GM10847 (cell line): ENCODE measurements around the gene ASIC4.

Source experiments
- POLR2A ChIP-seq: IDR thresholded peaks from 2 replicates; pipeline ENCODE4 v1.6.1; 2011; ENCODE audit not compliant: insufficient read length; ENCODE audit errors: extremely low read depth

The ASIC4 gene

GRCh38 chr2:219530048-219530963 lies 16.0 kb downstream of the ASIC4 start:
- no peak for TF ChIP-seq POLR2A

GRCh38 chr2:219531639-219532377 lies 17.5 kb downstream of the ASIC4 start:
- no peak for TF ChIP-seq POLR2A

DNA sequence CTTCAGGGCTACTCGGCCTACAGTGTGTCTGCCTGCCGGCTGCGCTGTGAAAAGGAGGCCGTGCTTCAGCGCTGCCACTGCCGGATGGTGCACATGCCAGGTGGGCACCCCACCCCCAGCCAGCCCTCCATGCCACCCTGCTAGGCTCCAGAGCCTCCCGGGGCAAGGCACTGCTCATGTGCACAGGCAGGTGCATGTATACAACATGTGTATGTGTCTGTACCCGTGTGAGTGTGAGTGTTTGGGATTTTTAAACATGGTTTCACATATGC lies 18.0 kb downstream of the ASIC4 start:
- no peak for TF ChIP-seq POLR2A

GRCh38 chr2:219533930-219534661 lies 19.8 kb downstream of the ASIC4 start:
- TF ChIP-seq POLR2A = no peak

GRCh38 chr2:219536425-219536824 lies 22.1 kb downstream of the ASIC4 start:
- TF ChIP-seq POLR2A = no peak

- TF ChIP-seq POLR2A = no peak
Measured at GRCh38 chr2:219536967-219537366, 22.7 kb downstream of the ASIC4 start.

- TF ChIP-seq POLR2A = no peak
Measured at GRCh38 chr2:219537657-219538488, 23.6 kb downstream of the ASIC4 start.

GRCh38 chr2:219538504-219538951 lies 24.2 kb downstream of the ASIC4 start:
- no peak for TF ChIP-seq POLR2A

DNA sequence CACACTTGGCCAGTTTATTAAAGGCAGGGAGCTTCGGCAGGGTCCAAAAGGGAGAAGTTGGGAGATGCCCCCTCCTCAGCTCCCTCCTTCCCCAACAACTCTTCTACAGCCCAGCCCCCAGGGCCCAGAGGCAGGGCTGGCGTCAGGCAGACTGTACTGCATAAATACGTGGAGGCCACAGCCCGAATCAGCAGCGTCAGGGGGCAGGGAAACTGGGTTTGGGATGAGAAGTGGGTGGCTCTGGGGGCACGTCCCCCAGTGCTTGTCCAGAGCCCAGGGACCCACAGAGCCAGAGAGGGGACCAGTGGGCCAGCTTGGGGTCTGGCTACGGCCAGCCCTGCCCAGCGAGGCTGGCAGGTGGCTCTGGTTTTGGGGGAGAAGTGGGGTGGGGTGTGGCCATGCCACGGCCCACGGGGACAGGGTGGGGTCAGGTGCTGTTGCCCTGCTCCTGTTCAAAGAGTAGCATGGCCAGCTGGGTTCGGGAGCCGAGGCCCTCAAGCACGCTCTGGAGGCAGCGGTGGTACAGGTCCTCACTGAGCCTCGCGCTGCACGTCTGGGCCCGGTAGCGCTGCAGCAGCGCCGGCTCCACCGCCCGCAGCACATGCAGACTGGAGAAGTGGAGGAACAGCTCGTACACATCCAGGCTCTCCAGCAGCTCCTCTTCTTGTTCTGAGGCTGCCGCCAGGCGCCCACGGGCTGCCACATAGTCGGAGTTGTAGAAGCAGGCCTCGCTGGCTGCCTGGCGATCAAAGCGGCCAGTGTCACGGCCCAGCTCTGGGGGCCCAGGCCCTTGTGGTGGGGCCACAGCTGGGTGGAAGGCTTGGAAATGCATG lies 24.9 kb downstream of the ASIC4 start:
- no peak for TF ChIP-seq POLR2A

- TF ChIP-seq POLR2A = no peak
Measured at GRCh38 chr2:219539926-219540678, 25.8 kb downstream of the ASIC4 start.

- TF ChIP-seq POLR2A = no peak
Measured at GRCh38 chr2:219540784-219541504, 26.7 kb downstream of the ASIC4 start.

- no peak for TF ChIP-seq POLR2A
Measured at GRCh38 chr2:219541611-219542180, 27.4 kb downstream of the ASIC4 start.

GRCh38 chr2:219542931-219543595 lies 28.8 kb downstream of the ASIC4 start:
- no peak for TF ChIP-seq POLR2A
